ENCODE measurements around the gene DNER.

The DNER gene

GRCh38 chr2:229601396-229601795 lies 113.0 kb downstream of the DNER start:
- Histone ChIP-seq H3K4me2 (ENCODE audit: low read length) (no peak overlapping the region), H3K9ac (no peak overlapping the region), H3K4me1 (peaks cover 5% of the 10 kb centered on the region), H3K27me3 (ENCODE audit: control insufficient read depth, insufficient read depth, low read length) (no peaks in the 10 kb centered on the region), H3K9me3 (ENCODE audit: control insufficient read depth, low read length) (no peaks in the 10 kb centered on the region), H3K4me3 (ENCODE audit: low read depth, low read length) (no peak overlapping the region), H3K27ac (no peak overlapping the region), H2AFZ (no peak overlapping the region), H3K36me3 (ENCODE audit: control insufficient read depth, insufficient read depth, low read length) (no peaks in the 10 kb centered on the region), H3K79me2 (peaks cover 1% of the 10 kb centered on the region)
- no peak for TF ChIP-seq CTCF (IDR thresholded peaks at IDR 0.05)

GRCh38 chr2:229598227-229598626 lies 116.1 kb downstream of the DNER start:
- Histone ChIP-seq H3K4me1 (peaks cover 5% of the 10 kb centered on the region), H3K27ac (no peak overlapping the region), H3K4me2 (ENCODE audit: low read length) (no peak overlapping the region), H3K9ac (no peak overlapping the region), H3K9me3 (ENCODE audit: control insufficient read depth, low read length) (no peaks in the 10 kb centered on the region), H3K36me3 (ENCODE audit: control insufficient read depth, insufficient read depth, low read length) (no peaks in the 10 kb centered on the region), H3K4me3 (ENCODE audit: low read depth, low read length) (no peak overlapping the region), H3K27me3 (ENCODE audit: control insufficient read depth, insufficient read depth, low read length) (no peaks in the 10 kb centered on the region), H2AFZ (no peak overlapping the region), H3K79me2 (peaks cover 3% of the 10 kb centered on the region)
- TF ChIP-seq CTCF (IDR thresholded peaks at IDR 0.05) = no peak

- Histone ChIP-seq H3K4me2 (ENCODE audit: low read length) (no peak overlapping the region), H3K4me3 (ENCODE audit: low read depth, low read length) (no peak overlapping the region), H3K9me3 (ENCODE audit: control insufficient read depth, low read length) (no peaks in the 10 kb centered on the region), H3K9ac (no peak overlapping the region), H3K36me3 (ENCODE audit: control insufficient read depth, insufficient read depth, low read length) (no peaks in the 10 kb centered on the region), H3K4me1 (no peaks in the 10 kb centered on the region), H2AFZ (no peak overlapping the region), H3K27me3 (ENCODE audit: control insufficient read depth, insufficient read depth, low read length) (no peaks in the 10 kb centered on the region), H3K79me2 (peaks cover 3% of the 10 kb centered on the region), H3K27ac (no peak overlapping the region)
- no peak for TF ChIP-seq CTCF (IDR thresholded peaks at IDR 0.05)
Observed at GRCh38 chr2:229596796-229597195, 117.6 kb downstream of the DNER start.

GRCh38 chr2:229591611-229592010 lies 122.7 kb downstream of the DNER start:
- Histone ChIP-seq H3K4me1 (peaks cover 3% of the 10 kb centered on the region), H3K9me3 (ENCODE audit: control insufficient read depth, low read length) (no peaks in the 10 kb centered on the region), H2AFZ (no peak overlapping the region), H3K36me3 (ENCODE audit: control insufficient read depth, insufficient read depth, low read length) (no peaks in the 10 kb centered on the region), H3K4me3 (ENCODE audit: low read depth, low read length) (no peak overlapping the region), H3K79me2 (peaks cover 3% of the 10 kb centered on the region), H3K9ac (no peak overlapping the region), H3K27me3 (ENCODE audit: control insufficient read depth, insufficient read depth, low read length) (no peaks in the 10 kb centered on the region), H3K4me2 (ENCODE audit: low read length) (no peak overlapping the region), H3K27ac (no peak overlapping the region)
- TF ChIP-seq CTCF (IDR thresholded peaks at IDR 0.05) = no peak
